GM10847 (cell line): ENCODE measurements around the gene RNF40.

Source experiments
- POLR2A ChIP-seq: IDR thresholded peaks from 2 replicates; pipeline ENCODE4 v1.6.1; 2011; ENCODE audit not compliant: insufficient read length; ENCODE audit errors: extremely low read depth

The RNF40 gene

DNA sequence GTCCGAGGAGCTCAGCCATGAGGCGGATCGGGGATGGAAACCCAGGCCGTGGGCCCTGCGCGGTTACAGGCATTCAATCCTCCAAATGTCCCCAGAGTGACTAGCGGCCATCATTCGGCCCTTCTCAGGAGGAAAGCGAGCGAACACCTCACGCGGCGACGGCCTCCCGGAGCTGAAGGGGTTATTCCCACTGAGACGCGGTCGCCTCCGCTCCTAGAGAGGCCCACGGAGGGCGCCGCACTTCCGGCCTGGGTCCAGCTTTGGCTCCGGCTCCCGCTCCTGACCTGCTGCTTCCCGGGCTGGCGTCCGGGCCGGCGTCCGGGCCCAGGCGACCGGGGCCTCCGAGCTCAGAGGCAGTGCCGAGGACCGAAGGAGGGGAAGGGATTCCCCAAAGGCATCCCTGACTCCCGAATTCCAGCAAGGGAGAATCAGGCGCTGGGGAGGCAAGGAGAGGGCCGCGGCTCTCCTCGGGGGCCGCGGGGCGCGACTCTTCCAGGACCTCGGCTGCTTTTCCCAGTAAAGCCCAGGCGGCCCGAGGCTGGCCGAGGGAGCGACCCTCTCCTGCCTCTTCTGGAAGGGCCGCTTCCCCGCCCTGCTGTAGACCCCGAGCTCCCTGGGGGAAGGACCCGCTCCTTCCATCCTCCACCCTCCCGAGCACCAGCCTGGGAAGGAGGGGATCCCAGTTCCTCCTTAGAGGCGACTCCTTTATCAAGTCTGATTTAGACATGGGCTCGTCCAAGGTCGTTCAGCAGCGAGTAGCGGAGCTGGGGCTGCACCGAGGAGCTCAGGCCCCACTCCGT, 43.4 kb downstream of the RNF40 start:
- no peak for TF ChIP-seq POLR2A

DNA sequence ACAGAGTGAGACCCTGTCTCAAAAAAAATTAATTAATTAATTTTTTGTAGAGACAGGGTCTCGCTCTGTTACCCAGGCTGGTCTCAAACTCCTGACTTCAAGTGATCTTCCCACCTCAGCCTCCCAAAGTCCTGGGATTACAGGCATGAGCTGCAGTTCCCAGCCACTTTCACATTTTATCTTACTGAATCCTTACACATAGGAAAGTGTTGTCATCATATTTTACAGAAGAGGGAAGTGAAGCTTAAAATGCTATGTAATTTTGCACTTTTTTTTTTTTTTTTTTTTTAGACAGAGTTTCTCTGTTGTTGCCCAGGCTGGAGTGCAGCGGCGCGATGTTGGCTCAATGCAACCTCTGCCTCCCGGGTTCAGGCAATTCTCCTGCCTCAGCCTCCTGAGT, 46.0 kb downstream of the RNF40 start:
- TF ChIP-seq POLR2A, result no peak

GRCh38 chr16:30813821-30814189, 51.7 kb downstream of the RNF40 start:
- TF ChIP-seq POLR2A, result no peak

DNA sequence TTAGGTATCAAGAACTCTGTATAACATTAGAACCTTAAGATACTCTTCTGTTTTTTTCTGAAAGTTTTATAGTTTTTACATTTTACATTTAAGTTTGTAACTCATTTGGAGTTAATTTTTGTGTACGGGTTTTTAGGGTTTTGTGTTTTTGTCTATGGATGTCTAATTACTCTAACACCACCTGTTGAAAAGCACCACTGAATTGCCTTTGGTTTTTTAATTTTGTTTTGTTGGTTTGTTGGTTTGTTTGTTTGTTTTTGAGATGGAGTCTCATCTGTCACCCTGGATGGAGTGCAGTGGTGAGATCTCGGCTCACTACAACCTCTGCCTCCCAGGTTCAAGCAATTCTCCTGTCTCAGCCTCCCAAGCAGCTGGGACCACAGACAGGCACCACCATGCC, 54.6 kb downstream of the RNF40 start:
- no peak for TF ChIP-seq POLR2A

DNA sequence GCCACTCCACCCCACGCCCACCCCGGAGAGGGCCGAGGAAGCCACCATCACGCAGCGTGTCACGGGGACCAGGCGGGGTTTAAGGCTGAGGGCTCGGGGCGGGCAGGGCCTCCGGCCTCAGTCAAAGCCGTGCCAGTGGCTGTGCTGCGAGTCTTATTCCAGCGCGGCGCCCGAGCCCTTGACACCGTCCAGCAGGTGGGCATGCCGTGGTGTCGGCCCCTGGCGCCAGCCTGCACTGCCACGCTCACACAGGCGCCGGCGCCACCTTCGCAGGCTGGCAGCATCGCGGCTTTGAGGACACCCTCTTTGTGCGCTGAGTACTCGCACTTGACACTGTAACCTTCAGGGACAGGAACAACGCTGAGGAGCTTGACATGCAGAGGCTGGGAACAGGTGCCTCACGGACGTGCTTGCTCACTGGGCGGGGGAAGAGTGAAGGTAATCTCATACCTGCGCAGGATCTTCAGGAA, 58.9 kb downstream of the RNF40 start:
- no peak for TF ChIP-seq POLR2A

GRCh38 chr16:30821891-30822290, 59.8 kb downstream of the RNF40 start:
- no peak for TF ChIP-seq POLR2A
